Suppressor macrophage treated with lipopolysaccharide for 1 hour (primary cell): ENCODE results near the gene CCL16.
"Not testable (repeated sequence)": the region's sequence is repeated elsewhere in the genome, so short reads cannot be mapped to it uniquely, and the experiment has no call there.

Source experiments
- DNase-seq, 3 donors: peaks; one replicate each; pipeline ENCODE4 v3.0.0-alpha.2; 2020 to 2022

CCL16 gene

GRCh38 chr17:35981246-35981645, at the start of gene CCL16:
TSS of gene CCL16 (minus strand) at chr17:35981497. CDS start at chr17:35981420, 77 bp downstream.
- DNase-seq, result no peak

- no peak for DNase-seq
These were observed 49.7 kb upstream of the CCL16 start for GRCh38 chr17:36030956-36031355.

GRCh38 chr17:36027761-36028160, 46.5 kb upstream of the CCL16 start:
- DNase-seq, result no peak

GRCh38 chr17:36024106-36024869, 43.0 kb upstream of the CCL16 start:
- peak; percentile 61 to 75 (median 73) for DNase-seq

- DNase-seq, result no peak
These were observed 38.1 kb upstream of the CCL16 start for GRCh38 chr17:36019423-36019822.

GRCh38 chr17:36017799-36018198, 36.5 kb upstream of the CCL16 start, which contains the start of gene CCL23:
TSS of gene CCL23 (minus strand) at chr17:36017972. CDS start at chr17:36017897, 75 bp downstream.
- peak; percentile 71 to 87 (median 86) for DNase-seq

- no peak for DNase-seq
These were observed 35.3 kb upstream of the CCL16 start for GRCh38 chr17:36016555-36016954.

- not testable (repeated sequence) for DNase-seq
These were observed 34.6 kb upstream of the CCL16 start for GRCh38 chr17:36015895-36016294.

- no peak for DNase-seq
These were observed 33.6 kb upstream of the CCL16 start for GRCh38 chr17:36014946-36015345.

- no peak for DNase-seq
These were observed 29.9 kb upstream of the CCL16 start for GRCh38 chr17:36011201-36011600.

GRCh38 chr17:36008998-36009665, 27.8 kb upstream of the CCL16 start:
- DNase-seq, result peak; percentile 42 to 72 (median 45)

- DNase-seq, result no peak
These were observed 23.4 kb upstream of the CCL16 start for GRCh38 chr17:36004594-36005108.

- DNase-seq, result no peak
These were observed 21.3 kb upstream of the CCL16 start for GRCh38 chr17:36002631-36003030.

- no peak for DNase-seq
These were observed 20.7 kb upstream of the CCL16 start for GRCh38 chr17:36001862-36002603.

- peak; percentile 33 to 50 (median 46) for DNase-seq
These were observed 19.9 kb upstream of the CCL16 start, which contains the start of gene CCL15 for GRCh38 chr17:36001110-36001771. TSS of gene CCL15 (minus strand) at chr17:36001553. CDS start at chr17:36001492, 61 bp downstream.

- DNase-seq, result no peak
These were observed 19.4 kb upstream of the CCL16 start for GRCh38 chr17:36000732-36001109.

GRCh38 chr17:35998756-35999155, 17.5 kb upstream of the CCL16 start:
- peak; percentile 69 to 72 (median 71) for DNase-seq

GRCh38 chr17:35998018-35998545, 16.8 kb upstream of the CCL16 start:
- no peak for DNase-seq

GRCh38 chr17:35995346-35995745, 14.0 kb upstream of the CCL16 start:
- DNase-seq, result not testable (repeated sequence)

GRCh38 chr17:35991075-35991474, 9.8 kb upstream of the CCL16 start:
- DNase-seq, result no peak

- DNase-seq, result no peak
These were observed 6.9 kb upstream of the CCL16 start for GRCh38 chr17:35988164-35988563.

GRCh38 chr17:35986643-35987042, 5.3 kb upstream of the CCL16 start, which contains the start of gene CCL14:
TSS of gene CCL14 (minus strand) at chr17:35986729. CDS start at chr17:35986649, 80 bp downstream.
- DNase-seq, result no peak
